Retina (tissue), 1 donor: ENCODE measurements around the gene KRTAP10-2.
"Not testable (repeated sequence)": the region's sequence is repeated elsewhere in the genome, so short reads cannot be mapped to it uniquely, and the experiment has no call there.

ENCODE experiments used
- DNase-seq: peaks from one replicate; pipeline ENCODE4 v3.0.0-alpha.2; 2016

The KRTAP10-2 gene

GRCh38 chr21:44582055-44582454 is 30.8 kb upstream of the KRTAP10-2 start:
- DNase-seq, result no peak

- DNase-seq, result no peak
Observed at GRCh38 chr21:44581158-44581557, 29.9 kb upstream of the KRTAP10-2 start.

- DNase-seq, result not testable (repeated sequence)
Observed at GRCh38 chr21:44580231-44580821, 29.0 kb upstream of the KRTAP10-2 start, which contains the start of gene KRTAP10-5. Gene KRTAP10-5 (minus strand): TSS chr21:44580604. CDS start chr21:44580578, 26 bp downstream.

GRCh38 chr21:44579833-44580144 is 28.5 kb upstream of the KRTAP10-2 start:
- DNase-seq, result no peak

GRCh38 chr21:44579056-44579832 is 27.9 kb upstream of the KRTAP10-2 start:
- DNase-seq, result no peak

GRCh38 chr21:44578371-44579055 is 27.2 kb upstream of the KRTAP10-2 start:
- no peak for DNase-seq

GRCh38 chr21:44576025-44576420 is 24.7 kb upstream of the KRTAP10-2 start:
- no peak for DNase-seq

GRCh38 chr21:44575307-44576024 is 24.2 kb upstream of the KRTAP10-2 start:
- no peak for DNase-seq

GRCh38 chr21:44574457-44575306 is 23.4 kb upstream of the KRTAP10-2 start:
- no peak for DNase-seq

GRCh38 chr21:44573630-44574456 is 22.5 kb upstream of the KRTAP10-2 start, which contains the start of gene KRTAP10-4:
Gene KRTAP10-4 (plus strand): TSS chr21:44573729. CDS start chr21:44573759, 30 bp downstream.
- not testable (repeated sequence) for DNase-seq

- no peak for DNase-seq
Observed at GRCh38 chr21:44572959-44573583, 21.8 kb upstream of the KRTAP10-2 start.

GRCh38 chr21:44571844-44572782 is 20.8 kb upstream of the KRTAP10-2 start:
- no peak for DNase-seq

GRCh38 chr21:44571296-44571695 is 20.0 kb upstream of the KRTAP10-2 start:
- DNase-seq, result no peak

GRCh38 chr21:44569861-44570517 is 18.7 kb upstream of the KRTAP10-2 start:
- DNase-seq, result no peak

- DNase-seq, result no peak
Observed at GRCh38 chr21:44568667-44569556, 17.6 kb upstream of the KRTAP10-2 start.

GRCh38 chr21:44568261-44568660 is 17.0 kb upstream of the KRTAP10-2 start:
- no peak for DNase-seq

GRCh38 chr21:44567481-44568171 is 16.3 kb upstream of the KRTAP10-2 start:
- DNase-seq, result no peak
